H9 (cell line): ENCODE results near the gene TDRD3. TPM values are rescaled to one million over a fixed set of nuclear protein-coding genes. Genes with fewer than 3 reads are reported as not detected.

Source experiments
- DNase-seq: peaks from one replicate; pipeline ENCODE4 v3.0.0-alpha.2; 2017
- H2AFZ ChIP-seq: one replicate; pipeline ENCODE4 v1.6.1; 2013; ENCODE audit warnings: mild to moderate bottlenecking, low read length, control low read depth, moderate library complexity
- H2AK5ac ChIP-seq: 2 replicates; pipeline ENCODE4 v1.6.1; 2013; ENCODE audit warnings: low read length, control low read depth, mixed read lengths; ENCODE audit not compliant: insufficient read length
- H2BK120ac ChIP-seq: one replicate; pipeline ENCODE4 v1.6.1; 2013; ENCODE audit warnings: low read depth, mild to moderate bottlenecking, low read length, control low read depth, inconsistent platforms; ENCODE audit not compliant: poor library complexity, severe bottlenecking
- H2BK12ac ChIP-seq: 2 replicates; pipeline ENCODE4 v1.6.1; 2013; ENCODE audit warnings: low read length, control low read depth, mixed read lengths, low read depth; ENCODE audit not compliant: insufficient read length
- H2BK15ac ChIP-seq: 2 replicates; pipeline ENCODE4 v1.6.1; 2013; ENCODE audit warnings: low read depth, low read length, control low read depth
- H2BK20ac ChIP-seq: one replicate; pipeline ENCODE4 v1.6.1; 2013; ENCODE audit warnings: low read depth, mild to moderate bottlenecking, low read length, control low read depth, inconsistent platforms; ENCODE audit not compliant: poor library complexity, severe bottlenecking
- H2BK5ac ChIP-seq: 2 replicates; pipeline ENCODE4 v1.6.1; 2013; ENCODE audit warnings: low read length, control low read depth, mixed read lengths; ENCODE audit not compliant: insufficient read length
- H3K14ac ChIP-seq: 2 replicates; pipeline ENCODE4 v1.6.1; 2013; ENCODE audit warnings: low read length, control low read depth; ENCODE audit not compliant: insufficient read depth
- H3K18ac ChIP-seq: 2 replicates; pipeline ENCODE4 v1.6.1; 2013; ENCODE audit warnings: low read depth, mild to moderate bottlenecking, mixed read lengths, low read length, control low read depth; ENCODE audit not compliant: insufficient read length
- H3K23ac ChIP-seq: 2 replicates; pipeline ENCODE4 v1.6.1; 2013; ENCODE audit warnings: low read length, control low read depth, mixed read lengths, low read depth; ENCODE audit not compliant: insufficient read length
- H3K23me2 ChIP-seq: 2 replicates; pipeline ENCODE4 v1.6.1; 2013; ENCODE audit warnings: low read depth, mild to moderate bottlenecking, mixed read lengths, low read length, control low read depth; ENCODE audit not compliant: insufficient read length, poor library complexity, severe bottlenecking
- H3K27ac ChIP-seq: 2 replicates; pipeline ENCODE4 v1.5.1; 2013; ENCODE audit warnings: low read length, control low read depth, mixed read lengths, low read depth; ENCODE audit not compliant: insufficient read length
- H3K27me3 ChIP-seq: 2 replicates; pipeline ENCODE4 v1.6.1; 2013; ENCODE audit warnings: low read length, control low read depth, inconsistent platforms; ENCODE audit not compliant: insufficient read depth
- H3K4ac ChIP-seq: 2 replicates; pipeline ENCODE4 v1.6.1; 2013; ENCODE audit warnings: low read depth, mild to moderate bottlenecking, control low read depth, inconsistent platforms, low read length, moderate library complexity
- H3K4me1 ChIP-seq: 2 replicates; pipeline ENCODE4 v1.6.1; 2013; ENCODE audit warnings: low read length, control low read depth, inconsistent platforms; ENCODE audit not compliant: insufficient read depth
- H3K4me2 ChIP-seq: 2 replicates; pipeline ENCODE4 v1.6.1; 2013; ENCODE audit warnings: low read length, control low read depth, mixed read lengths; ENCODE audit not compliant: insufficient read length, insufficient read depth
- H3K56ac ChIP-seq: 2 replicates; pipeline ENCODE4 v1.6.1; 2013; ENCODE audit warnings: low read depth, mild to moderate bottlenecking, mixed read lengths, low read length, control low read depth; ENCODE audit not compliant: insufficient read length
- H3K79me1 ChIP-seq: 2 replicates; pipeline ENCODE4 v1.6.1; 2013; ENCODE audit warnings: low read depth, mild to moderate bottlenecking, moderate library complexity, low read length, control low read depth, inconsistent platforms; ENCODE audit not compliant: insufficient read depth, poor library complexity, severe bottlenecking
- H3K79me2 ChIP-seq: 2 replicates; pipeline ENCODE4 v1.6.1; 2013; ENCODE audit warnings: low read length, control low read depth, inconsistent platforms; ENCODE audit not compliant: insufficient read depth
- H3K9ac ChIP-seq: 2 replicates; pipeline ENCODE4 v1.6.1; 2013; ENCODE audit warnings: low read length, control low read depth, mixed read lengths; ENCODE audit not compliant: insufficient read length; ENCODE audit errors: extremely low read depth
- H3K9me3 ChIP-seq: one replicate; pipeline ENCODE4 v1.6.1; 2013; ENCODE audit warnings: low read depth, low read length, inconsistent platforms; ENCODE audit not compliant: control insufficient read depth
- H3T11ph ChIP-seq: one replicate; pipeline ENCODE4 v1.6.1; 2013; ENCODE audit warnings: mild to moderate bottlenecking, low read length, control low read depth, inconsistent platforms
- H4K20me1 ChIP-seq: one replicate; pipeline ENCODE4 v1.6.1; 2013; ENCODE audit not compliant: control insufficient read depth, insufficient read length, insufficient read depth
- H4K5ac ChIP-seq: 2 replicates; pipeline ENCODE4 v1.6.1; 2013; ENCODE audit warnings: low read depth, mild to moderate bottlenecking, mixed read lengths, low read length, control low read depth; ENCODE audit not compliant: insufficient read length
- H4K8ac ChIP-seq: replicated peaks from 2 replicates; pipeline ENCODE4 v1.6.1; 2013; ENCODE audit warnings: low read length, control low read depth, mixed read lengths, low read depth; ENCODE audit not compliant: insufficient read length
- H4K91ac ChIP-seq: 2 replicates; pipeline ENCODE4 v1.6.1; 2013; ENCODE audit warnings: low read depth, mild to moderate bottlenecking, moderate library complexity, mixed read lengths, low read length, control low read depth; ENCODE audit not compliant: insufficient read length
- H3K27ac Mint-ChIP-seq, 3 experiments: 2 replicates in 2 of 3; 3 replicates in 1 of 3; pipeline ENCODE4 v1.8.0; 2020 to 2021; ENCODE audit warnings: mixed read lengths in 3 of 3, mild to moderate bottlenecking in 1 of 3, moderate library complexity in 1 of 3
- H3K27me3 Mint-ChIP-seq: 2 replicates; pipeline ENCODE4 v1.8.0; 2021; ENCODE audit warnings: low read depth, mild to moderate bottlenecking, moderate library complexity, mixed read lengths
- H3K36me3 Mint-ChIP-seq, 3 experiments: 2 replicates in 2 of 3; 3 replicates in 1 of 3; pipeline ENCODE4 v1.8.0; 2020 to 2021; ENCODE audit warnings: low read depth in 3 of 3, mixed read lengths in 3 of 3; ENCODE audit not compliant: insufficient read depth in 1 of 3
- H3K4me1 Mint-ChIP-seq, 2 experiments: 2 replicates each; pipeline ENCODE4 v1.8.0; 2020; ENCODE audit warnings: mixed read lengths in 2 of 2
- H3K4me3 Mint-ChIP-seq, 2 experiments: 2 replicates in 1 of 2; 3 replicates in 1 of 2; pipeline ENCODE4 v1.8.0; 2020 to 2021; ENCODE audit warnings: mild to moderate bottlenecking in 2 of 2, mixed read lengths in 2 of 2, moderate library complexity in 1 of 2
- H3K9me3 Mint-ChIP-seq, 2 experiments: 2 replicates in 1 of 2; 3 replicates in 1 of 2; pipeline ENCODE4 v1.8.0; 2020; ENCODE audit warnings: mild to moderate bottlenecking in 2 of 2, mixed read lengths in 2 of 2, moderate library complexity in 1 of 2
- CTCF ChIP-seq: fragments of 200-600 bp; sonication (generic); conservative IDR thresholded peaks from 3 replicates; pipeline ENCODE4 v1.8.0; 2021; ENCODE audit warnings: antibody characterized with exemption, mild to moderate bottlenecking
- WGBS: extraction: QIAGEN DNeasy Blood & Tissue Kit; methylation state at CpG from one replicate; pipeline ENCODE4 v1.1.7; 2013; ENCODE audit warnings: missing lambda C conversion rate, low lambda C conversion rate, mixed read lengths; ENCODE audit not compliant: insufficient read length; ENCODE audit errors: extremely low coverage; 5-methylcytosine and 5-hydroxymethylcytosine counted together
- total RNA-seq: library from RNA; stranded (reverse); gene quantifications from 2 replicates; pipeline ENCODE4 v1.2.1, GENCODE V29; 2021

Gene TDRD3
- total RNA-seq, 1 experiment from 2014 or later, result 16.1 TPM

GRCh38 chr13:60439201-60439600 is 42.2 kb downstream of the TDRD3 start:
- H3K79me2 ChIP-seq, result no peaks in the 10 kb centered on the region
- no peak overlapping the region for H3K27ac ChIP-seq
- H3K14ac ChIP-seq, result no peak overlapping the region
- no peak overlapping the region for H3K18ac ChIP-seq
- H2AK5ac ChIP-seq, result no peak overlapping the region
- H2BK5ac ChIP-seq, result no peak overlapping the region
- no peaks in the 10 kb centered on the region for H3K27me3 ChIP-seq
- Mint-ChIP-seq H3K9me3 (peaks cover 10 to 13% of the 10 kb centered on the region in 2 experiments; a peak in 4 of 5 replicates), H3K4me1 (peaks cover 12 to 13% of the 10 kb centered on the region in 2 experiments; a peak in 3 of 4 replicates), H3K4me3 (no peak overlapping the region), H3K36me3 (peaks cover 9 to 17% (median 13%) of the 10 kb centered on the region in 3 experiments; a peak in 6 of 7 replicates), H3K27me3 (no peaks in the 10 kb centered on the region), H3K27ac (no peak overlapping the region)
- no peak overlapping the region for H2BK15ac ChIP-seq
- no CpG with 5 or more reads among the region's 2 CpGs for WGBS
- H4K20me1 ChIP-seq, result no peaks in the 10 kb centered on the region
- H3K4me1 ChIP-seq, result no peaks in the 10 kb centered on the region
- no peaks in the 10 kb centered on the region for H3K79me1 ChIP-seq
- H4K8ac ChIP-seq, result no peak overlapping the region
- no peak overlapping the region for H4K91ac ChIP-seq
- TF ChIP-seq CTCF, result no peak
- H3K23me2 ChIP-seq, result no peaks in the 10 kb centered on the region
- no peak overlapping the region for H3K23ac ChIP-seq
- no peak for DNase-seq
- H2BK20ac ChIP-seq, result no peak overlapping the region
- no peak overlapping the region for H2BK120ac ChIP-seq
- H3K9ac ChIP-seq, result no peak overlapping the region
- no peak overlapping the region for H3K4ac ChIP-seq
- no peak overlapping the region for H3K56ac ChIP-seq
- no peak overlapping the region for H4K5ac ChIP-seq
- no peak overlapping the region for H3K4me2 ChIP-seq
- no peak overlapping the region for H3T11ph ChIP-seq
- no peak overlapping the region for H2BK12ac ChIP-seq
- H2AFZ ChIP-seq, result no peak overlapping the region
- H3K9me3 ChIP-seq, result no peaks in the 10 kb centered on the region
